Nucleus accumbens (tissue), 56 donors: ENCODE results near the gene HJURP.

Experiments used
- DNase-seq, 56 donors: peaks; one replicate each; lab custom pipeline; 2025; lab: John Stamatoyannopoulos, UW

Gene HJURP

DNA sequence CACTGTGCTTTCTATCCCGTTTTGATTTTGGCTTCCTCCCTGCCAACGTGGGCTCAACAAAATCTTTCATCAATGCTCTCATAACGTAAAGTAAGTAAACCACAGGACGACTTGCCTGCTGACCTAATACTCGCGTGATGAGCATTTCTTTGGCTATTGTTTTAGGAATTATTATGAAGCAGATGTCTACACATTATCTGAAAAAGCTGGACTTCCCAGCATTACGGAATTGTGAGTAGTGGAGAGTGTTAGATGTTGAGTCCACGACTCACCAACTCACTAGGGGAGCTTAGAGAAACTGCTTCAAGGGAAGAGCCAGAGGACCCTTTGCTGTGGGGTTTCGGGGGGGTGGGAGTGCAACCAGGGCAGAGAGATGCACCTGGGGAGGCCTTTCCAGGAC is 21.9 kb downstream of the HJURP start:
- no peak for DNase-seq

DNA sequence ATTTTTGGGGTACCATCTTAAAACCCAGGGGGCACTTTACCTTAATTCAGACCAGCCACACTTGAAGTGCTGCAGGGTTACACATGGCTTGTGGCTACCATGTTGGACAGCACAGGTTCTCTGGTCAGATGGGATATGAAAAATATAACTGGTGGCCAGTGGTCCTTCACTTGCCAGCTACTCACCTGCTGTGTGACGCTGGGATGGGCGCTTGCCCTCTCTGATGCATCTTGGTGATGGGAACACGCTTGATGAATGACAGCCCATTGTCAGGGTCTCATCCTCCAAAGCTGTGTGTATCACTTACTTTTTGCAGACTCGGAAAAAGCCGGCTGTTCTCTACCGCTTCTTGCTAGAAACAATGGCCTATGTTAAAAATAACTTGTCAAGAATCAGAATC is 22.5 kb downstream of the HJURP start:
- DNase-seq, result no peak

DNA sequence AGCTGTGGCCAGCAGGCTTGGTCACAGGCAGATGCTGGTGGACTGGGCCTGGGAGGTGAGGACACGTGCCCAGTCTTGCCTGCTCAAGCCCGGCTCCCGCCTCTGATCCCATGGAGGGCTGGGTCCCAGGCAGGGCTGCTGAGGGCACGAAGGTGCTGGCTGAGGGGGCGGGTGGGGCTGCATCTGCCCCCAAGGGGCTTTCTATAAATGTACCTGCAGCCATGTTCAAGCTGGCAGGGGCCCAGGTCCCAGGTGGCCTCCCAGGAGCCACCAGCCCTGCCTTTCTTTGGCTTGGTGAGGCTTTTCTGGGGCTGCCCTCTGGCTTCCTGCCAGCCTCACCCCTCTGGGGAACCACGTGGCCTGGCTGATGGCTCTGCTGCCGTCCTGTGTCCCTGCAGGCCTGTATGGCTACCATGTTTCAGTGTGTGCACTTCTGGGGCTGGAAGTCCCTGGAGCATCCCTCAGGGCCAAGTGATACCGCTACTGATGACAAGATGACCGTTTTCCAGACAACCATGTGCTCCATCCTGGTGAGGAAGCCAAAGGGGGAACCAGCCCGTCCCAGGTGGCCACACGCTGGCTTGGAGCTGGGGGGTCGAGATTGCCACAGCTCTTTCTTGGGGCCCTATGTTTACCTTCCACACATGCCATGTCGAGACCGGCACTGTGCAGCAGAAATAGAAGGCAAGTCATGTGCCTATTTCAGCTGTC is 23.2 kb downstream of the HJURP start:
- no peak for DNase-seq

DNA sequence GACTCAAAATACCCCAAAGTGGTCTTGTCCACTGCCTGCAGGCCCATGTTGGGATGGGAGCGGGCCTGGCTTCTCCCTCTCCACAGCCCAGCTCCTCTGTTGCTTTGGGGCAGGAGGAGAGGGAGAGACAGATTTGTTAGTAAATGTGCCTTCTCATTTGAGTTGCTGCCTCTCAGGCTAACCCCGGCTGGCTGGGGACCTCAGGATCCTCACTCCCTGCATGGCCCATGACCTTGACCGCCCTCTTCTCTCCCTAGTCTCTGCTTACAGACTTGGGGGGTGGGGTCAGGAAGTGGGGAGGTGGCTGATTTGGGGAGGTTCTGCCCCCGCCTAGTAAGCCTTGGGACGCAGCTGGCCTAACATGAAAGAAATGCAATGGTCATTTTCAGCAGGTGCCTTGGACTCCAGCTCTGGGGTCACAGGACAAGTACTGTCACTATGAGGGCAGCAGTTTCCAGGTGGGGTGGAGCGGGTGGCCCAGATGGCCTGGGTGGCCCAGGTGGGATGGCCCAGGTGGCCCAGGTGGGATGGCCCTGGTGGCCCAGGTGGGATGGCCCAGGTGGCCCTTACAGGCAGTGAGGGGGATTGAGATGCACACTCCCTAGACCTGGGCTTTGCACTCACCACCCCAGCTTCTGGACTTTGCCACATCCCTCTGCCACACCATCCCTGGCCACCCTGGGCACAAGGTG is 24.1 kb downstream of the HJURP start:
- DNase-seq, result no peak

DNA sequence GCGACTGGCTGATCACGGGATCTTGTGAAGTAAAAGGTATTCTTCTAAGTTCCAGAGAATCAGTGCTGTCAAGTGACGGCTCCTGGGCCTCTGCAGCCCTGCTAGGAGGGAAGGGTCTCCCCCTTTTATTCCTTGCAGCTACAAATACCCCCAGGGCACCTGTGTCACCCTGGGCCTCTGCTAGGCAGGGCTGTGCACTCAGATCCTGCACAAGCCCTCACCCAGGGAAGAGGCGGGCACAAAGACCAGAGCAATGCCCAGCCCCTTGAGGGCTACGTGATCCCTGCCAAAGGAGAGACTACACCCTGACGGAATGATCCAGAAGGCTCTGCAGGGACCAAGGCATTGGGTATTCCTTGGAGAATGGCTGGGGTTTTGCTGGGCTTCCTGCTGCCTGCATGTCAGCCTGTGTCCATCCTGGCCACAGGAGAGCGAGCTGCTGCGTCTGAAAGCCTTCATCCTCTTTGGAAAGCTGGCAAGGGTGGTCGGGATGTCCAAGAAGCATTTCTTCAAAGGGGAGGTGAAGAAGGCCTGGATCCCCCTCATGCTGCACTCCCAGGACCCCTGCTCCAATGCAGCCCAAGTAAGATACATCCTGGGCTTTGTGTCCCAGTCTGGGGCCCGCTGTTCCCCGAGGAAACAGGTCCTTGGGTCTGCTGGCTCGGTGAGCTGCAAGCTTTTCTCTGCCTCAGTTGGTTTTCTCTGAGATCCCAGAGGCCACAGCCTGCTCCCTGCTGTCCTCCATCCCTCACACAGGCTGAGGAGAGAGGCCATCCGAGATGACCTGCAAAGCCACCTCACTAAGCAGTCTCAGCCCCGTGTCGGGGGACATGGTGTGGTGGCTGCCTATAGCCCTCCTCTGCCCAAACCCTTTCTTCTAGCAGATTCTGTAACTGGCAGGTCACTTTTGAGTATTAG is 24.9 kb downstream of the HJURP start:
- no peak for DNase-seq

DNA sequence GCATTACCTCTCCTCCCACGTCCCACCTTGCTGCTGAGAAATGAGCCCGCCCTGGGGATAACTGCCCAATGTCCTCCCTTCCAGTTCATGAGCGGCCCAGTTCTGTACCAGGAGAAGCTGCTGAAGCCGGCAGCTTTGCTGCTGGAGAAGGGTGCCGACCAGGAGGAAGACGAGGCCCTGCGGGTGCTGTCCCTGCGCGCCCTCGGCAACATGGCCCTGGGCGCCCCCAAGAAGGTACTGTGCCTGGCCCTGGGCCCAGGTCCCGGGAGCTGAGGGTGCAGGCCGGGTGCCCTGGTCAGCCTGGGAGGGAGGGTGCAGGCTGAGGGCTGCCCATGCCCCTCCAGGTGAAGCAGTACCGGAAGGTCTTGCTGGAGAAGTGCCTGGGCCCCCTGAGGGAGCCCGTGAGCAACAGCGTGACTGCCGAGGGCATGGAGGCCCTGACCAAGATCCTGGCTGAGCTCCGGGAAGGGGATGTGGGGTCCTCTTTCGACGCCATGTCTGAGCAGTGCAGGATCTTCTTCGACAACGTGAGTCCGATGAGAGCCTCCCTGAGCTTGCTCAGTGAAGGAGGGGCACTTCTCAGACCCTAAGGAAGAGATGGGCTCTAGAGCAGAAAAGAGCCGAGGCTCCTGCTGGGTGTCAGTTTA is 25.7 kb downstream of the HJURP start:
- DNase-seq, result no peak

DNA sequence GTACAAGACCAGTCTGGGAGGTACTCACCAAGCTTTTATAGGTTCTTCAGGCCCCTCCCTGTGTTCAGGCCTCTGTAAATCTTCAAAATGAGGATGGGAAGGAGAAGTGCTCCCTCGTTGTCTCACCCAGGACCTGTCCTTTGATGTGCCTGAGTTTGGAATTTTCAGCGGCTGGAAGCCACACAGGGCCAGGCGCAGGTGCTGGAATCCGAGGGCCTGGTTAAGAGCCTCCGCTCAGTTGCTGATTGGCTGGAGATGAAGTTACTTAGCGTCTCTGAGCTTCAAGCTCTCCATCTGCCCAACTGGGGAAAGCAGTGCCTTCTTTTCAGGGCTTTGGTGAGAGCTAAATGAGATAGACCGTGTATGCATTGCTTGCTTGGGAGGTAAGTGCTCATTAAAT is 30.0 kb downstream of the HJURP start:
- no peak for DNase-seq

DNA sequence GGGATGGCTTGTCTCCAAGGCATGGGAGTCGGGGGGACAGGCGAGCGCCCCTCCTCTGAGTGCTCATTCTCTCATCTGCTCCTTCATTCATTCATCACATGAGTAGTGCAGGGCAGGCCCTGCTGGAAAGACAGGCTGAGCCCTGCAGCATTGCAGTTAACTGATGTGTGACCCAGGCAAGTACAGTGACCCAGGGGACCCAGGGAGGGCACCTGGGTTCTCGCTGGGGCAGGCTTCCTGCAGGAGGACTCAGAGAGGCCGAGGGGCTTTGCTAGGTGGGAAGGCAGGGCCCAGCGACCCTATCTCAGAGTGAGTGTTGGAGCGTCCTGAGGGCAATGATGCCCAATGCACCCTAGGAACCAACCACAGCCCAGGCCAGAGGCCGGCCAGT is 30.6 kb downstream of the HJURP start:
- no peak for DNase-seq

DNA sequence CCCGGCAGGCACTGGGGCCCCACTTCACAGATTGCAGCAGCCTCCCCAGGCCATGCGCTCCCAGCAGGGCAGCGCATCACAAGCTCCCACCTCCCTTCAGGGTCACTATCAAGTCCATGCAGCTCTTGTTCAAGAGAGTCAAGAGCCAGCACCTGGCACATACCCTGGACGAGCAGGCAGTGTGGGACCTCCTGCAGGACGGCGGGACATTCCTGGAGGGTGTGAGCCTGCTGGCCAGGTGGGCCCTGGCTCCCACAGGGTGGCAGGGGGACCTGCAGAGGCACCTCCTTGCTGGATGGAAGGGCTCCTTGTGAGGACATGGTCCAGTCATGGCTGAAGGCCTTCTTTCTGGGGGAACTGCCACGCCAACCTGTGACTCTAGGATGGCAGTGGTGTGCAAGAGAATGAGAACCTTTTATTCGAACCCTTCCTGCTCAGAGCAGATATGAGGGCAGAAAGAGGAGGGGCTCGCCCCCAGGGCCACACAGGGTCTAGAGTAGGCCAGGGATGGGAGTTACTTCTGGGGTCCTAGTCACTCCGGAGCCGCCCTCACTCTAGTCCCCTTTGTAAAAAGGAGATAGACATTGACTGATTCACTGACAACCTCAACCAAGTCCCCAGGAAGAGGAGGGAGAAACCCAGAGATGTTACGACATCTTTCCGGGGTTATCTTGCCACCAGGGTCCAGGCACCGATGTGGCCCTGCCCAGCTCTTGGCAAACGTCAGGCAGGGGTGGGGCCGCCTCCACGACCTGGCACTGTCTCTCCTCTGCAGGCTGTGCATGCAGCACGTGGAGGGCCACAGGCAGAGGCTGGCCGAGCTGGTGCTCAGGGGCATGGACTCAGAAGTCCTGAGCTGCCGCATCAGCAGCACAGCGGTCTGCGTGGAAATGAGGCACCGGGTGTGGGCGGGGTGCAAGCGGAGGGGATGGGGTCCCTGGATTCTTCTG is 31.3 kb downstream of the HJURP start:
- no peak for DNase-seq

DNA sequence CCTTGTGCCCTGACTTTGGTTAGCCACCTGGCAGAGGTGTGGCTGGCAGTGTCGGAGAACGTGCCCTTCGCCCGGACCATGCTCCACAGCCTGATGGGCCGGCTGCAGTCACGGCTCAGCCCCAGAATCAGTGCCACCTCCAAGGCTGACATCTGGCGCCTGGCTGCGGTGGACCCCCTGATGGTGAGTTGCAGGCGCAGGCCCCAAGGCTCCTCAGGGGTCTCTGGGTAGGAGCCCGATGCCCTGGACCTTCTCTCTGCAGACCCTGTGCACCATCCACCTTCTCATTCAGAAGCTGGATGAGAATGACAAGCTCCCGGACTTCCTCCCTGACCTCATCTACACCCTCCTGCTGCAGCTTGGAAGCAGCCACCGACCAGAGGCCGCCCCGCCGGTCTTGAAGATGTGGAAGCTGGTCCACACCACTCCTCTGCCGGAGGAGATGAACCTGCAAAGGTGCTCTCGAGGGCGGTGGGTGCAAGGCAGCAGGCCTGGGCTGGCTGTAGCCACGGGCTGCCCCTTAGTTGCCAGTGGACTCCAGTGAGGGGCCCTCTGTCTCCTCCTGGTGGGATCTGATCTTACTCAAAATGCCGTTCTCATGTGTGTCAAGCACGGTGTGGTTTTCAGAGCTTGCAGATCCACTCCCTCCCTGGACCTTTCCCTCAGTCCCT is 32.1 kb downstream of the HJURP start:
- no peak for DNase-seq

DNA sequence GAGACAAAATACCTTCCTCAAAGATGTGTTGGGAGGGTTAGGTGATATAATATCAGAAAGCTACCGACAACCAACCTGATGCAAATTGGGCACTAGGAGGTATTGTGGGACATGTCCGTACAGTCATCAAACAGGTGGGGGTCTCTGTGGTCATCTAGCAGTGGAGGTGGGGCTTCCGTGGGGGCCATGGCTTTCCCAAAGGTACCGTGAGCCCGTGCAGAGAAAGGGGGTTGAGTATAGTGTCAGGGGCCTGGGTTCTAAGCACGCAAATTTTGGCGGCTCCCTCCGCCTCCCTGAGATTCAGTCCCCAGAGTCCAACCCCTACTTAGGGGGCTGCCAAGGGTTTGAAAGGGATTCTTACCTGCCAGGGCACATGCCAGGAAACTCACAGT is 32.6 kb downstream of the HJURP start:
- DNase-seq, result no peak

DNA sequence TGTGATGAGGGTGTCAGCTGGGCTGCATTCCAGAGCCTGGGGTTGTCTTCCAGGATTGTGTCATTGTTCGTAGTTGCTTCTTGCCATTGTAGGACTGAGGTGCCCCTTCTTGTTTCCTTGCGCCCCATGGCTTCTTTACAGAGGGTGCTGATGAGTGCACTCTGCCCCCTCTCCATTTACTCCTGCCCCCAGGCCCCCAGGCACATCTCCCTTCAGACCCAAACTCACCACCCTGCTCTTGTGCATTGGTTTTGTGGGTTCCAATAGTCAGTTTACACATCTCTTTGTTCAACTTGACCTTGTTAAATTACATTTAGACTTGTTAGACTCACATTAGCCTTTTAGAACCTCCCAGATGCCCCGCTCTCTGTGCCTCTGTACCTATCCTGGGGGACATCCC is 33.1 kb downstream of the HJURP start:
- no peak for DNase-seq

DNA sequence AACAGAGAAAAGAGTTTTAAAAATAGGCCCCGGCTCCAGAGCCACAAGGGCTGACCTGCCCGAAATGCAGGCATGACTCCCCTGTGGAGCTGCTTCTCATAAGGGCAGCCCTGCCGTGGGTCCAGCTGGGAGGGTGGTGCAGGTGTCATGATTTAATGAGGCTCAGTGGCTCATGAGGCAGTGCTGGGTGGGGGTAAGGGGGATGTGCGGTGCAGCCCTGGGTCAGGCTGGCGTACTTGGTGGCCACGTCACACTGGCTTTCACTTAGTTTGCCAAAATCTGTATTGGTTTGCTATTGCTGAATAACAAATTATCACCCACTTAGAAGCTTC is 33.6 kb downstream of the HJURP start:
- no peak for DNase-seq

DNA sequence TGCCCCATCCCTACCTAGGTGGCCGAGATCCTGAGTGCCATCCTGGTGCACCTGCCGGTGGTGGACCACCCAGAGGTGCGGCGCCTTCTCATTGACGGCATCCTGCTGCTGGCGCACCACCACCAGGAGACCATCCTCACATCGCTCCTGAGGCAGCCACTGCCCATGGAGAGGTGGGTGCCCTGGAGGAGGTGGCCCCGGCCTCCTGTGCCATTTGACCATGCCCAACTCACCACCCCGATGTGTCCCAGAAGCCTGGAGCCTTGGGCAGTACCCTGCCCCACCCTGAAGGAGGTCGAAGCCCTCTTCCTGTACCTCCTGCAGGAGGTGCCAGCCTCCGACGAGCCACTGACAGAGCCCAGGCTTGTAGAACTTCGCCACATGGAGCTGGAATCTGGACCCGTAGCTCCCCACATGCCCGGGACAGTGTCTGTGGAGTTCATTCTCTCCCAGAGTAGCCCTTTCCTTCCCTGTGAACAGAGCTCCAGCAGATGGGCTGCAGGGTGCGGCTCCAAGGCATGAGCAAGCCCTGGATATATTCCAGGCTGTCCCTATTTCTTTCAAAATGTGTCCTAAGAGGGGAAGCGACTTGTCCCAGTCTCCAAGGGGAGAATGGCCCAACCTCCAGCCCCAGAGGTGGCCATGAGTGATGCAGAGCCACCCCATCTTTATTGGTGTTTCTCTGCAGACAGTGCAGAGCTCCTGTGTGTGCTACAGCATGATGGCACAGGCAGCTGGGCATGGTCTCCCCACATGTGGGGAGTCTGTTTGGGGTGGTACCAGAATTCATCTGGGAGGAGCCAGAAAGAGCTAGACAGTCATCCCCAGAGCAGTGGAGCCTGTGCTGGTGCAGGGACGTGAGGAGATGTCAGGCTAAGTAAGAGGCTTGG is 34.2 kb downstream of the HJURP start:
- no peak for DNase-seq

DNA sequence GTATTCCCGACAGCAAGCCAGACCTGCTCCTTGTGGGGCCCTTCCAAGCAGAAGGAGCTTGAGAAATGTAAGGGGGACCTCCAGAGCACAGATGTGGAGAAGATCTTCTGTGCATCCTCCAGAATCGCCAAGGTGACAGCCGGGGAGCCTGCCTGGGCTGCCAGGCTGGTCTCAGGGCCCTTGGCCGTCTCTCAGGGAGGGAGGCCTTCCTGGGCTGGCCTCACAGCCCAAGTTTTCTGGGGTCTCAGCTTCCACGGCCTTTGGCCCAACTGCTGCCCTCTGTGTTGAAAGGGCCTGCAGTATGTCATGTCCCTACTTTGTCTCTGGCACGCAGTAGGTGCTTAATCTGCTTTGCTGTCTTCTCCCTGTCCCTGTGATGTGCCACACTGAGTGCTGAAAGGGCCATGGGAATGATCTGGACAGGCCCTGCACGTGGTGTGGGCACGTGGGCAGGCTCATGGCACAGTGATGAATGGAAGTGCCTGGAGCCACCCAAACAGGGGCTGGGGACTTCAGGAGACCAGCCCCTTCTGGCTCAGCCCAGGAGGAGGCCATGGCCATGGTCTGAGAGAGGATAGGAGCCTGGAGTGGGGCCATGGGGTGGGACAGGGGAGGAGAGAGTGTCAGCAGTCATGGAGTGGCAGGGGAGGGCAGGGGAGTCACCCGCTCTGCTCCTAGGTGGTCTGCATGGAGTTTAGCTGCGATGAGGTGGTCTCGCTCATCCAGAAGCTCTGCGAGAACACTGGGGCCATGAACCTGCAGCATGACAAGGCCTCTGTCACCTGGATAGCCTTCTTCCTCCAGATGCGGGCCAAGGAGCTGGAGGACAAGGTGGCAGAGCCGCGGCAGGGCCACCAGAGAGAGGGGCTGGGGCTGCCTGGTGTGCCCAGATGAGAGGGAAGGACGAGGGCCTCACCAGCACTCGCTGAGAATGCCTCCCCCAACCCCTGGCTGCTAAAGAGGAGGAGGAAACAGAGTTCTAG is 35.4 kb downstream of the HJURP start:
- no peak for DNase-seq

DNA sequence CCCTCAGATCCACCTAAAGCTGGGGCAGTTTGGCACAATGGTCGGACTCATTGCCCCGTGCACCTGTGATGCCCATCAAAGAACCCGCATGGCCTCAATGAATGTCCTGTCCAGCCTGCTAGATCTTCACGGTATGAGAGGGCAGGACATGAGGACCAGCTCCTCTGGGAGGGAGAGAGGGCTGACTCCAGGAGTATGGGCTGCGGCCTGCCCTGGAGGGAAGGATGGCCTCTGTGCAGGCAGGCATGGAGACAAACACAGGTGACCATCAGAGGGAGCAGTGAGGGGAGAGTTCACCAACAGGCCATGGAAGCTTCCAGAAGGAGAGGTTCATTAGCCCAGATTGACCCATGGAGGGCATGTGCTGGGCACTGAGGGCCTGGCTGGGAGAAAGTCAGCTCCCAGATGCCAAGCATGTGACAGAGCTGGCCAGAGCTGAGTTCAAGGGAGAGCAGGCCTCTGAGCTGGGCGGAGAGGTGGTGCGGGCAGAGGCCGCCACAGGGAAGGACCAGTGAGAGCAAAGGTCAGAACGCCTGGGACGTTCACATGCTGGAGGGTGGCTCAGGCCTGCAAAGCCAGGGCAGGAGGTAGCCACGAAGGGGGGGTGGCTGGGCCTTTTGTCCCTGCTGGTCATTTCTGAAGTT is 36.2 kb downstream of the HJURP start:
- no peak for DNase-seq
